Measurements from ENCODE around the gene FRMPD4.
"Not testable (repeated sequence)": the region's sequence is repeated elsewhere in the genome, so short reads cannot be mapped to it uniquely, and the experiment has no call there.

The FRMPD4 gene

GRCh38 chrX:12138361-12139313 lies at the start of gene FRMPD4:
Gene FRMPD4 (plus strand): TSS chrX:12138473. CDS start chrX:12138972, 499 bp downstream.
- no peak for DNase-seq

- DNase-seq: no peak
Observed at GRCh38 chrX:12089740-12090139, 48.5 kb upstream of the FRMPD4 start.

GRCh38 chrX:12113321-12113720 lies 25.0 kb upstream of the FRMPD4 start:
- DNase-seq: no peak

- DNase-seq: no peak
Observed at GRCh38 chrX:12115377-12115776, 22.9 kb upstream of the FRMPD4 start.

GRCh38 chrX:12118134-12118533 lies 20.1 kb upstream of the FRMPD4 start:
- no peak for DNase-seq

- DNase-seq: no peak
Observed at GRCh38 chrX:12128017-12128416, 10.3 kb upstream of the FRMPD4 start.

- no peak for DNase-seq
Observed at GRCh38 chrX:12137951-12138360, 317 bp upstream of the FRMPD4 start.

GRCh38 chrX:12139934-12140611 lies 1.8 kb downstream of the FRMPD4 start:
- no peak for DNase-seq

- DNase-seq: no peak
Observed at GRCh38 chrX:12141511-12141910, 3.2 kb downstream of the FRMPD4 start.

- no peak for DNase-seq
Observed at GRCh38 chrX:12142661-12143060, 4.4 kb downstream of the FRMPD4 start.

- no peak for DNase-seq
Observed at GRCh38 chrX:12145402-12145801, 7.1 kb downstream of the FRMPD4 start.

GRCh38 chrX:12149670-12150407 lies 11.6 kb downstream of the FRMPD4 start:
- DNase-seq: no peak

GRCh38 chrX:12153317-12153716 lies 15.0 kb downstream of the FRMPD4 start:
- no peak for DNase-seq

- no peak for DNase-seq
Observed at GRCh38 chrX:12153741-12154140, 15.5 kb downstream of the FRMPD4 start.

- DNase-seq: no peak
Observed at GRCh38 chrX:12159799-12160198, 21.5 kb downstream of the FRMPD4 start.

- DNase-seq: no peak
Observed at GRCh38 chrX:12162420-12162819, 24.1 kb downstream of the FRMPD4 start.

- not testable (repeated sequence) for DNase-seq
Observed at GRCh38 chrX:12164180-12164579, 25.9 kb downstream of the FRMPD4 start.

GRCh38 chrX:12170755-12171154 lies 32.5 kb downstream of the FRMPD4 start:
- DNase-seq: no peak

GRCh38 chrX:12174358-12174757 lies 36.1 kb downstream of the FRMPD4 start:
- DNase-seq: no peak

- DNase-seq: no peak
Observed at GRCh38 chrX:12197030-12197429, 58.8 kb downstream of the FRMPD4 start.

- no peak for DNase-seq
Observed at GRCh38 chrX:12206413-12206812, 68.1 kb downstream of the FRMPD4 start.

- DNase-seq: no peak
Observed at GRCh38 chrX:12210196-12210815, 72.0 kb downstream of the FRMPD4 start.

GRCh38 chrX:12210971-12211370 lies 72.7 kb downstream of the FRMPD4 start:
- DNase-seq: no peak

Data from amniotic stem cell (primary cell).